Psoas muscle (tissue), 8 donors: ENCODE data around the gene PTPRG. TPM values are rescaled to one million over a fixed set of nuclear protein-coding genes. Genes with fewer than 3 reads are reported as not detected.

Experiments
- ATAC-seq, 4 donors: fragments of 200-7000 bp; cut with Tn5 transposase; one replicate each; pipeline ENCODE4 v1.9.1; 2020; ENCODE audit warnings: moderate library complexity in 3 of 4, mild to moderate bottlenecking in 2 of 4
- DNase-seq, 2 donors: peaks; one replicate each; pipeline ENCODE4 v3.0.0-alpha.2; 2020
- H3K27ac ChIP-seq: fragments of 200-600 bp; one replicate; pipeline ENCODE4 v1.8.0; 2022
- H3K27me3 ChIP-seq, 3 donors: fragments of 200-600 bp in 1 of 3; one replicate each; pipeline versions ENCODE4 v1.6.1 to v1.8.0; 2013 to 2022; ENCODE audit warnings: low read length in 2 of 3, mild to moderate bottlenecking in 2 of 3, moderate library complexity in 1 of 3; ENCODE audit not compliant: insufficient read depth in 3 of 3
- H3K36me3 ChIP-seq, 2 donors: fragments of 200-600 bp in 1 of 2; one replicate each; pipeline versions ENCODE4 v1.6.1 to v1.8.0; 2013 to 2022; ENCODE audit warnings: low read depth in 1 of 2, mild to moderate bottlenecking in 1 of 2, moderate library complexity in 1 of 2; ENCODE audit not compliant: insufficient read depth in 1 of 2
- H3K4me1 ChIP-seq: fragments of 200-600 bp; one replicate; pipeline ENCODE4 v1.8.0; 2022
- H3K4me3 ChIP-seq: fragments of 200-600 bp; one replicate; pipeline ENCODE4 v1.8.0; 2022; ENCODE audit warnings: mild to moderate bottlenecking
- H3K9me3 ChIP-seq: fragments of 200-600 bp; one replicate; pipeline ENCODE4 v1.8.0; 2022
- WGBS, 3 donors: extraction: QIAGEN DNeasy Blood & Tissue Kit; methylation state at CpG; one replicate each; pipeline versions ENCODE4 v1.1.6 to v1.1.7; 2013; 5-methylcytosine and 5-hydroxymethylcytosine counted together
- intact Hi-C, 2 donors: fragments of 100-400 bp; cut with DNase I; formaldehyde crosslinking; loops; one replicate each; pipeline versions ENCODE4 v1.11.0 to v1.14.2; 2022
- polyA plus RNA-seq, 3 donors: library from polyadenylated mRNA; stranded (reverse); fragments of 200-250 nt; gene quantifications; one replicate each; pipeline ENCODE4 v1.2.3, GENCODE V29; 2013
- total RNA-seq, 4 donors: library from RNA; stranded (reverse); fragmentation: NEBNext Ultra II Directional in 2 of 4; extraction: Animal tissue kit (Norgen Biotek cat#: 25700) in 2 of 4; gene quantifications; one replicate each; pipeline versions ENCODE4 v1.2.1 to v1.2.4, GENCODE V29; 2021 to 2023
- TF ChIP-seq, protein P1 (sequence below): fragments of 200-600 bp; IDR thresholded peaks from one replicate; pipeline ENCODE4 v1.8.0; 2022; ENCODE audit warnings: antibody characterized with exemption
- donor health status: healthy with polysubstance abuse.
- donor health status: DM: no; HTN: no; CAD: no; lungs with moderate emphysema.
- donor health status: Bipolar disorder and iron deficiency.
- donor health status: healthy.
- donor health status: DM: yes; HTN: yes; CAD: no.
- donor health status: DM: no; HTN: no; CAD: no.
- donor health status: DM: no; HTN: no; CAD: no.
- donor health status: DM: yes; HTN: yes; CAD: no.

The PTPRG gene
- total and polyA plus RNA-seq, 7 donors: 4.5 to 29.5 (median 12.6) TPM

DNA sequence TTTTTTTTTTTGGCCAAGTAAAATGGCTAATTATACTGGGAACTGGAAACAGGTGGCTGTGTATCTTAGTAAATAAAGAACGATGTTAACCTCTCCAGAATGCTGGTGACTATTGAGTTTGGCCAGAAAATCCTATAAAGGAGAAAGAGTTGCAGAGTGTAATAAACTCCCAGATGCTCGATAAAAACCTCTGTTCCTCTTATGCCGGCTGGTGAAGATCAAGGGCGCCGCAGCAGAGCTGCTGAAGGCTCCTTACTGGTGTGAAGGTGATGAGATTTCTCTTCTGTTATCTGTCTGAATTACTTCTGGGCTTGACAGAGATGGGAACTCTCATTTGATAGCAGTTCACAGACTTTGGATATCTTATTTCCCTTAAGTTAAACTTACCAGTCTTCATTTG is 104.6 kb downstream of the PTPRG start:
- WGBS, 3 donors: 42 to 59% (median 46%) methylated on average over 5 of the region's 5 CpGs

DNA sequence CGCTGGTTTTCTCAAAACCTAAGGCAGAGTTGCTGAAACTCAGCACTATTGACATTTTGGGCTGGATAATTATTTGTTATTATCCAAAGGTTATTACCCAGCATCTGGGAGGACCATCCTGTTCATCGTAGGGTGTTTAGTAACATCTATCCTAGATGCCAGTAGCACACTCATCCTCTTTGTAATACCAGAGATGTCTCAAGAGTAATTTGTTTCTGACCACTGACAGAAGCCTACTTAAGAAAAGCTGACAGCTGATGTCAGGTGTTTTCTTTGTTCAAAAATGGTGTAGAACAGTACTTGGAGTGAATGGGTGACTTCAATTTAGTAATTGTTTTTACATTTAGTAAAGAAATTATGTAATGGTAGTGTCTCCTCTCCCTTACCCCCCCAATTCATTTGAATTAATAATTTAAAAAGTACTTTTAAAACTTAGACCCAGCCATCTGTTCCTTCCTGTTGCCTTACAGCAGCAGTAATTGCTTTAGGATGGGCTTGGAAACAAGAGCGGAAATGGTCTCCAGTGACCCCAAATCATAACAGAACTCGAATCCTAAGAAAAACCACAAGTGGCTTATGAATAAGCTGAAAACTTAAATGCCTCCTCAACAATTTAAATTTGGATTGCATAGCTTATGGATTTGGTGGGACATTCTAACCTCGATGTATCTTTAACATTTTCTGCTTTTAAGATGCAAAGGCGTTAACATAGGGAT is 105.4 kb downstream of the PTPRG start:
- Histone ChIP-seq H3K9me3 (no peaks in the 10 kb centered on the region), H3K4me3 (no peak overlapping the region), H3K4me1 (peaks cover 42% of the 10 kb centered on the region), H3K27me3 (no peaks in the 10 kb centered on the region), H3K36me3 (no peaks in the 10 kb centered on the region), H3K27ac (no peak overlapping the region)
- no peak for DNase-seq
- ATAC-seq: peak in 2 of 4 donors; percentile 35 to 52
- 77 to 87% (median 79%) methylated on average over 6 of the region's 6 CpGs for WGBS, 3 donors
- TF ChIP-seq, protein P1, sequence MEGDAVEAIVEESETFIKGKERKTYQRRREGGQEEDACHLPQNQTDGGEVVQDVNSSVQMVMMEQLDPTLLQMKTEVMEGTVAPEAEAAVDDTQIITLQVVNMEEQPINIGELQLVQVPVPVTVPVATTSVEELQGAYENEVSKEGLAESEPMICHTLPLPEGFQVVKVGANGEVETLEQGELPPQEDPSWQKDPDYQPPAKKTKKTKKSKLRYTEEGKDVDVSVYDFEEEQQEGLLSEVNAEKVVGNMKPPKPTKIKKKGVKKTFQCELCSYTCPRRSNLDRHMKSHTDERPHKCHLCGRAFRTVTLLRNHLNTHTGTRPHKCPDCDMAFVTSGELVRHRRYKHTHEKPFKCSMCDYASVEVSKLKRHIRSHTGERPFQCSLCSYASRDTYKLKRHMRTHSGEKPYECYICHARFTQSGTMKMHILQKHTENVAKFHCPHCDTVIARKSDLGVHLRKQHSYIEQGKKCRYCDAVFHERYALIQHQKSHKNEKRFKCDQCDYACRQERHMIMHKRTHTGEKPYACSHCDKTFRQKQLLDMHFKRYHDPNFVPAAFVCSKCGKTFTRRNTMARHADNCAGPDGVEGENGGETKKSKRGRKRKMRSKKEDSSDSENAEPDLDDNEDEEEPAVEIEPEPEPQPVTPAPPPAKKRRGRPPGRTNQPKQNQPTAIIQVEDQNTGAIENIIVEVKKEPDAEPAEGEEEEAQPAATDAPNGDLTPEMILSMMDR: no peak
- intact Hi-C loops: no loop called here

More for the DNA sequence above, 104.6 kb downstream of the PTPRG start:
- Histone ChIP-seq H3K9me3 (no peaks in the 10 kb centered on the region), H3K36me3 (no peaks in the 10 kb centered on the region), H3K27ac (no peak overlapping the region), H3K4me1 (peaks cover 42% of the 10 kb centered on the region), H3K4me3 (no peak overlapping the region), H3K27me3 (no peaks in the 10 kb centered on the region)
- ATAC-seq: no peak
- no peak for DNase-seq
- TF ChIP-seq, protein P1: no peak
- intact Hi-C loops: no loop called here

DNA sequence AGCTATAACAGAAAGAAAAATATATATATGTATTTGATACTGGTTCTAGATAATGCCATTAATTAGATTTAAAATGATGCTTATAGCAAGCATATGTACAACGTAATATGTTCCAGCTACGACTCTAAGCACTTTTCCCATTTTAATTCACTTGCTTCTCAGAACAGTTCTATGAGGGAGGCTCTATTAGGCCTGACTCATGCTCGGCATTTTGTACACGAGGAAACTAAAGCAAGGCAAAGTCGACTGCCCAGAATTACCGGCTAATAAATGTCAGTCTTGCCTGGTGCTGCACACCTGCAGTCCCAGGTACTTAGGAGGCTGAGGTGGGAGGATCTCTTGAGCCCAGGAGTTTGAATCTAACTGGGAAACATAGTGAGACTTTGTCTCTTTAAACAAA is 106.0 kb downstream of the PTPRG start:
- Histone ChIP-seq H3K27ac (no peak overlapping the region), H3K4me3 (no peak overlapping the region), H3K27me3 (no peaks in the 10 kb centered on the region), H3K36me3 (no peaks in the 10 kb centered on the region), H3K4me1 (peaks cover 42% of the 10 kb centered on the region), H3K9me3 (no peaks in the 10 kb centered on the region)
- 81 to 84% (median 83%) methylated on average over 6 of the region's 6 CpGs for WGBS, 3 donors
- DNase-seq (no peak), ATAC-seq (no peak)
- intact Hi-C loops: no loop called here
- TF ChIP-seq, protein P1: no peak

DNA sequence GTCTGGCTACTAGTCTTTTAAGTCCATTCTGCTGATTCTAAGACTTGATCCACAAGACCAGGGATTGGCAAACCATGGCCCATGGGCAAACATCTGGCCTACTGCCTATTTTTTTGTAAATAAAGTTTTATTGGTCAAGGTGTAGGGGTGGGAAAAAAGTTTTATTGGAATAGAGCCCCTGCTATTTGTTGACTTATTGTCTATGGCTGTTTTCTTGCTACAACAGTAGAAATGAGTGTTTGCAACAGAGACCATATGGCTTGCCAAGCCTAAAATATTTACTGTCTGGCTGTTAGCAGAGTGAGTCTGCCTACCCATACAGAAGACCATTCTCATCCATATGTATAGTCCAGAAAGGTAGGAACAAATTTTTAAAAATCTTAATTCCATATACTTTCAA is 106.4 kb downstream of the PTPRG start:
- no peak for DNase-seq
- Histone ChIP-seq H3K4me1 (peaks cover 42% of the 10 kb centered on the region), H3K27me3 (no peaks in the 10 kb centered on the region), H3K9me3 (no peaks in the 10 kb centered on the region), H3K4me3 (no peak overlapping the region), H3K27ac (no peak overlapping the region), H3K36me3 (no peaks in the 10 kb centered on the region)
- TF ChIP-seq, protein P1: no peak
- intact Hi-C loops: no loop called here
- no peak for ATAC-seq

DNA sequence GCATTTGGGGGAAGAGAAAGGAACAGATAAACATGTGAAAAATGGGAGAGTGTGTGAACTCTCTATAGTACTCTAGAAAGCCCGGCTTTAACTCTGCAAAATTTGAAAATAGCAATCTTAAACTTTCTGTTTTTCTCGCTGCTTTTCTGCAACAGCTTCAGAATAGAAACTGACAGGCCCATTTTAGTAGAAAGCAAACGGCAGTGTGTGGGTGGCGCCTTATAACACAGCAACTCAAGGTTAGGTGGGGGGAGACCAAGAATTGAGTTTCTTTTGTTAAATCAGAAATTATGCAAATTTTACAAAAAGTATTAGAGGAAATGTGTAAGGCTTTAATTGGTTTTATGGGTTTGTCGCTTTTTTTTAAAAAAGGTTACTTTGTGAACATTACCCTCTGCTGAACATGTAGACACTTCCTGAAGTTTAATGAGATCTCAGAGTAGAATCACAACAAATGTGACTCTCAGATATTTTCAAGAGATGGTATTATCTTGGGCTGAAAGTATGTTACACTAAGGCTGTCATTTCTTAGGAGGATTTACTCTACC is 107.0 kb downstream of the PTPRG start:
- Histone ChIP-seq H3K36me3 (no peaks in the 10 kb centered on the region), H3K4me1 (peaks cover 40% of the 10 kb centered on the region), H3K4me3 (no peak overlapping the region), H3K27me3 (no peaks in the 10 kb centered on the region), H3K9me3 (no peaks in the 10 kb centered on the region), H3K27ac (no peak overlapping the region)
- no peak for ATAC-seq
- DNase-seq: no peak
- intact Hi-C loops: no loop called here
- 77 to 82% (median 77%) methylated on average over 5 of the region's 5 CpGs for WGBS, 3 donors
- TF ChIP-seq, protein P1: no peak
